Activated naive CD4-positive, alpha-beta T cell treated with anti-CD3 and anti-CD28 coated beads, Interleukin-2, amount 50 U/mL, for 72 hours (primary cell): Measurements from ENCODE around the gene OR2AG2. TPM values are rescaled to one million over a fixed set of nuclear protein-coding genes. Genes with fewer than 3 reads are reported as not detected.
"Not testable (repeated sequence)": the region's sequence is repeated elsewhere in the genome, so short reads cannot be mapped to it uniquely, and the experiment has no call there.

ENCODE experiments used
- ATAC-seq, 2 donors: fragments of 150-1000 bp; cut with Tn5 transposase; 2 replicates each; pipeline ENCODE4 v1.10.0; 2021; ENCODE audit warnings: mild to moderate bottlenecking in 2 of 2, moderate library complexity in 2 of 2
- DNase-seq, 2 donors: peaks; one replicate each; pipeline ENCODE4 v3.0.0; 2021 to 2022; ENCODE audit warnings: low spot score in 2 of 2
- H3K27ac Mint-ChIP-seq, 2 donors: one replicate each; pipeline ENCODE4 v1.8.0; 2022; ENCODE audit warnings: mild to moderate bottlenecking in 2 of 2, mixed read lengths in 2 of 2
- H3K36me3 Mint-ChIP-seq, 2 donors: one replicate each; pipeline ENCODE4 v1.8.0; 2022; ENCODE audit warnings: mixed read lengths in 2 of 2
- H3K9me3 Mint-ChIP-seq, 2 donors: one replicate each; pipeline ENCODE4 v1.8.0; 2022; ENCODE audit warnings: mixed read lengths in 2 of 2
- total RNA-seq, 2 donors: library from RNA; stranded (reverse); gene quantifications; one replicate each; pipeline ENCODE4 v1.2.3, GENCODE V29; 2022

OR2AG2 gene, protein sequence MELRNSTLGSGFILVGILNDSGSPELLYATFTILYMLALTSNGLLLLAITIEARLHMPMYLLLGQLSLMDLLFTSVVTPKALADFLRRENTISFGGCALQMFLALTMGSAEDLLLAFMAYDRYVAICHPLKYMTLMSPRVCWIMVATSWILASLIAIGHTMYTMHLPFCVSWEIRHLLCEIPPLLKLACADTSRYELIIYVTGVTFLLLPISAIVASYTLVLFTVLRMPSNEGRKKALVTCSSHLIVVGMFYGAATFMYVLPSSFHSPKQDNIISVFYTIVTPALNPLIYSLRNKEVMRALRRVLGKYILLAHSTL
- total RNA-seq = not detected

DNA sequence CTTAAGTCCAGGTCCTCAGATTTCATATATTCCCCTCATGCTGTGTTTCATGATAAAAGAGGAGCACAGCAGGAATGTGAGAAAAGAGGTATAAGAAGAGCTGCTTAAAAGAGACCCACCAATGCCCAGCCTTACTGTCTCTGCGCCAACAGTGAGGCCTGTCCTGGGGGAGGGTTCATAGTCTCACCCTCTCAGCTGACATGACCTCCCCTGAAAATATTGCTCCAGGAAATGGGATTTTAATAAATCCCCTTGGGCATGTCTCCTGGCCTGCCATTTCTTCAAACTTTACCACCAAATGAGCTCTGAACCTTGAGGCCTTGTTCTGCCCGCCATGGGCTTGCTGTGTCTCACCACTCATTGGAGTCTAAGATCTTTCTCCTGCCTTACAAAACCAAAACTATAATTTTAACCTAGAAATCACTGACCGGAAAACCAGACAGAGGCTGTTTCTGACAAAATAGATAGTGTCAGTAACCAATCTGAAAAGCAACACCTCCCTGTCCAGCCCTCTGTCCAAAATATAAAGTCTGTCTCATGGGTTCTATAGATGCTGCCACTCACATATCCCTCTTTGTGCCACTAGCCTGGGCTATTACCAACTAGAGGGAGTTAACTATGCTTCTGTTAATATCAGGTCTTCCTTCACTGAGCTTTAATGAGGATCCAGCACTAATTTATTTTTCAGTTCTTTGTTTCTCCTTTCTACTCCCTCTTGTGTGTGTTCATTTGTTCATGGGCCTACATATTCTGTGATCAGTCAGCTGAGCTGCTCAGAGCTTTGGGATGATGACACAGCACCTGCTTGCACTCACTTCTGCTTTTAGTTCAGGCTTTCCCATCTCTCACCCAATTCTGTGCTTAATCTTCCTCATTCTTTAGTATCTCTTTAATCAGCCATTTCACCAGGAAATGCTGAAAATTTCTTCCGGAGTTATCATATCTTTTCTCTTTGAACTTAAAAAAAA lies at the start of gene OR2AG2:
Gene OR2AG2, minus strand, starts transcription at position 51 of the 968 bp plus-strand sequence. CDS start 3,019 bp downstream, outside the sequence.
- H3K27ac Mint-ChIP-seq = no peak within 1 kb of the TSS
- H3K36me3 Mint-ChIP-seq = no peaks in the 10 kb centered on the region
- DNase-seq = no peak
- H3K9me3 Mint-ChIP-seq = no peaks in the 10 kb centered on the region
- no peak for ATAC-seq

DNA sequence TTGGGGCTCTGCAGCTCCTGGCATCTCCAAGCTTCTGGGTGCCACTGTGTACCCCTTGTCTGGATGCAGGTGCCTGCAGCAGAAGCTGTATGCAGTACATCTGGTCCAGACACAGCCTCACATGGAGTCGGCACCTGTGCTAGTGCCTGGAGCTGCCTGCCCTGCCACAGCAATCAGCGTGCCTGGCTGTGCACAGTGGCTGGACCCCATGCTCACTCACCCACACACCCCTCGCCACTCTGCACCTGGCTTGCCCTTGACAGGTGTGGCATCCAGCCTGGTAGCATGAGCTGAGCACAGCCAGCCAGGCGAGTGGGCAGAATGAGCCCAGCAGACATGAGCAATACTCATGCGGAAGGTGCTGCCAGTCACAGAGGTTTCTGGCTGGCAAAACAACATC lies 47.2 kb upstream of the OR2AG2 start:
- ATAC-seq (no peak), DNase-seq (no peak)
- Mint-ChIP-seq H3K27ac (no peak overlapping the region), H3K9me3 (no peaks in the 10 kb centered on the region), H3K36me3 (no peaks in the 10 kb centered on the region)

DNA sequence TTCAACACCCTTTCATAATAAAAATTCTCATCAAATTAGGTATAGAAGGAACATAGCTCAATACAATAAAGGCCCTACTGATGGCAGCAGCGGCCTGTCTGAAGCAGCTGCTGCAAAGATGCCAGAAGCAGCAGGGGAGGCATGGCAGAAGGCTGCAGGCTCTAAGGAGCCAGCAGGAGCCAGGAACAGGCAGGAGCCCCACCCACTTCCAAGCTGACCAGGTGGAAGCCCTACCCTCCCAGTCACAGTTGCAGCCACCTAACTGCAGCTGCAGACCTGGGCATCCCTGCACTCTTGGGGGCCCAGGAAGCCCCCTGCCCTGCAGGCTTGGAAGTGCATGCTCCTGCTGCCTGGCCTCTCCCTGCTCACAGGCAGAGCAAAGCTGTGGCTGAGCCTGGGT lies 45.9 kb upstream of the OR2AG2 start:
- Mint-ChIP-seq H3K9me3 (no peaks in the 10 kb centered on the region), H3K36me3 (no peaks in the 10 kb centered on the region), H3K27ac (no peak overlapping the region)
- DNase-seq = no peak
- ATAC-seq = no peak

DNA sequence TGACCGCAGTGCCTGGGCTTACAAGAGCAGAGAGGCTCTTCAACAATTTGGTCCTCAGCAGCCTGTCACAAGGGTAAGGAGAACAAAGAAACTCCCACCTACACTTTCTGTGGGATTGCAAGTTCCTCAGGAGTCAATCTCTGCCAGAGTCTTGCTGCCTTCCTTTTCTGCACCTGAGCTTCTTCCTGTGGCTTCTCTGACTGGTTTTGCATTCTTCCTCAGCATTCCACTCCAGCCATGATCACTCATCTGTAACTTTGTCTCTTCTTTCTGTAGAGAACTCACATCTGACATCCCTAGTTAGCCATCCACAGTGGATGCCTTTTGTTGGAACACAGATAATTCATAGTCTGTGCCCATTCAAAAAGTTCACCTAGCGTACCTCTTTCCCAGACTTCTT lies 41.9 kb upstream of the OR2AG2 start:
- H3K27ac Mint-ChIP-seq = no peak overlapping the region
- H3K36me3 Mint-ChIP-seq = no peaks in the 10 kb centered on the region
- no peak for DNase-seq
- no peaks in the 10 kb centered on the region for H3K9me3 Mint-ChIP-seq
- ATAC-seq = no peak

DNA sequence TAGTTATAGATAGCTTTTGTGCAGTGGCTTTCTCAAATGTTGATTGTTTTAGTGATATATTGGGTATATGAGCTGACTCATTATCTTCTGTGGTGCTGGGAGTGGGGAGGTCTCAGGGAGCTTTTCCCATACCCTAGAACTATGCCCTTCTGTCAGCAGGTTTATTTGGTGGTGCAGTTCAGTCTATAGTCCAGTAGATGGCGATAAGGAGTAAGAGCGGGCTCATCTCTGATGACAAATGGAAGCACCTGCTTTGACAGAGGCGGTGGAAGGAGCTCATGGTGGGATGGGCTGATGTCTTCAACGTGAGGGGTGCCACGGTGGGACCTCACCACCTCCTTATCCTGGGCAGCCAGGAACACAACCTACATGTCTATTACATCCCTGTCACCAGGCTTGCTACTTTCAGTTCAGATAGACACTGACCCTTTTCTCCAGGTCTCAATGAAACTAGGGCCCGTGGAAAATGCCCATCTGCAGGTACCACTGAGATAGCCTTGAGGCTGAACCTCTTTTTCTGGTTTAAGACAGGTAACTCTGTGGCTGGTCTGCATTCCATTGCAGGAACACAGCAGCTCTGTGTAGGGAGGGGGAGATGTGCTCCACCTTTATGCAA lies 40.7 kb upstream of the OR2AG2 start:
- DNase-seq (peak in 1 of 2 donors; percentile 47), ATAC-seq (peak; percentile 70 to 78)
- H3K36me3 Mint-ChIP-seq = no peaks in the 10 kb centered on the region
- no peaks in the 10 kb centered on the region for H3K9me3 Mint-ChIP-seq
- no peak overlapping the region for H3K27ac Mint-ChIP-seq

DNA sequence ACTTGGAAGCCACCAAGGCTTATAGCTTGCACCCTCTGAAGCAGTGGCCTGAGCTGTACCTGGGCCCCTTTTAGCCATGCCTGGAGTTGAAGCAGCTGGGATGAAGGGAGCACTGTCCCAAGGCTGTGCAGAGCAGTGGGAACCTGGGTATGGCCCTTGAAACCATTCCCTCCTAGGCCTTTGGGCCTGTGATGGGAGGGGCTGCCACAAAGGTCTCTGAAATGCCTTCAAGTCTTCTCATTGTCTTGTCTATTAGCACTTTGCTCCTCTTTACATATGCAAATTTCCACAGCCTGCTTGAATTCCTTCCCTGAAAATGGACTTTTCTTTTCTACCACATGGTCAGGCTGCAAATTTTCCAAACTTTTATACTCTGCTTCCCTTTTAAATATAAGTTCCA lies 29.3 kb upstream of the OR2AG2 start:
- peaks cover 9 to 12% of the 10 kb centered on the region in 2 donors for H3K9me3 Mint-ChIP-seq
- not testable (repeated sequence) for ATAC-seq, DNase-seq, H3K27ac Mint-ChIP-seq
- H3K36me3 Mint-ChIP-seq = peaks cover 7 to 11% of the 10 kb centered on the region in 2 donors

DNA sequence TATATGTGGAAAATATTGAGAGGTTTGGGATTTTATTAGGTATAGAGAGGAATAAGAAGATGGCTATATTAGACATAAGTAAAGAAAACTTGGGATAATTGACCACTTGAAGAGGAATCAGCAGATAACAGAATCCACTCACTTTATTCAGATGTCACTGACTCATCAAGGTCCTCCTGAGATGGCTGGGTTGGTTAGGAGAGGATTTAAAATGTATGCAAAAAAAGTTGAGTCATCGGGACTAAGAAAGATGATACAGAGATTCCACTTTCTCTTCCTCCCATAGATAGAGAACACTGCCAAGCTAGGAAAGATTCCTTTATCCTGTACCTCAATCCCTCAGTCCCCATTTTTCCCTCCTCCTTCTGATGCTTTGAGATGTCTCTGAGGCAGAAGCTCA lies 27.6 kb upstream of the OR2AG2 start, which contains the start of gene OR6A2:
Gene OR6A2, minus strand, starts transcription at position 288 of the 400 bp plus-strand sequence. CDS start 3,981 bp downstream, outside the sequence.
- ATAC-seq = peak in 1 of 2 donors; percentile 33
- Mint-ChIP-seq H3K9me3 (peaks cover 9 to 12% of the 10 kb centered on the region in 2 donors), H3K27ac (no peak within 1 kb of the TSS), H3K36me3 (peaks cover 7 to 11% of the 10 kb centered on the region in 2 donors)
- DNase-seq = no peak

DNA sequence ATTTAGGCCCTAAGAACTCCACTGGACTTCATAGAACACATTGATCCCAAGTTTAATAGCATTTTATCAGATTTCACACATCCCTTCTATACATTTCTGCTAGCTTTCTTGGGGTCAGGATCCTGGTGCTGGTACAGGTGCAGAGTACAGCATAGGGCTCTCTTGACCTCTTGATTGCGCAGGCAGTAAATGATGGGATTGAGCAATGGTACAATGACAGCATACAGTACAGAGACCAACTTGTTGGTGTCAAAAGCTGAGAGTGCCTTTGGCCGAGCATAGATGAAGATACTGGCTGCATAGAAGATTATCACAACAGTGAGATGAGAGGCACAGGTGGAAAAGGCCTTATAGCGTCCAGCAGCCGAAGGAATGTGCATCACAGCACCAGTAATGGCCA lies 22.9 kb upstream of the OR2AG2 start:
- Mint-ChIP-seq H3K9me3 (no peaks in the 10 kb centered on the region), H3K36me3 (no peaks in the 10 kb centered on the region), H3K27ac (no peak overlapping the region)
- no peak for ATAC-seq
- no peak for DNase-seq

DNA sequence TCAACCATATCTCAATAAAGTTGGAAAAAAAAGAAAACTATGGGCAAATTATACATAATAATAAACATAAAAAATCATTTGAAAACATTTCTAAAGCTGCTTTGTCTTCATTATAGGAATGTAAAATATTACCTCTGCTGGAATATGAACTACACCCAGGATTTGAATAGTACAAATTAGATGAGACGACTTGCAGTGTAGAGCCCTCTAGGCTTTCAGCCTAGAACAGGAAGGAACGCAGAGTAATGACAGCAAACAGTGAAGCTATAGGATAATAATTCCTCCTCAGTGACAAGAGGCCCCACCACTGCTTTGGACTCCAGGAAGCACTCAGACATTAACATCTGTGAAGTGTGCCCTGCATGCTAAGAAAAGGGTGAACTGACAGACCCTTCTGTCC lies 18.8 kb upstream of the OR2AG2 start:
- Mint-ChIP-seq H3K36me3 (no peaks in the 10 kb centered on the region), H3K9me3 (no peaks in the 10 kb centered on the region), H3K27ac (no peak overlapping the region)
- DNase-seq = no peak
- ATAC-seq = no peak

DNA sequence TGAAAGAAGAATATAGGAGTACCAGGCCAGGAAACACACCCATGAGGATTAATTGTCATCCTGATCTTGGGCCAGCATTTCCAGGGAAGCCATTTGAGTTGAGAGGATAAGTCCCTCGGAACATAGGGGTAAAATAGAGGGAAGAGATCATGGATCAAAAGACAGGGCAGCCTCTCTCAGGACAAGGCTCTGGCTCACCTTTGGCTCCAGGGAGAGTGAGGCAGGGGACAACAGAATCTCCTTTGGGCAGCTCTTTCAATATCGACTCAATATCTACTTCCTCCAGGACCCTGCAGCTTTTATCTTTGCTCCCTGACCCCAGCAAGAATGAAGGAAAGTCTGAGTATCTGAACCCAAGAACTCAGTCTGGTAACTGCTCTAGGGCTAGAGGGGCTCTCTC lies 10.9 kb upstream of the OR2AG2 start, which contains the start of gene OR2AG1:
Gene OR2AG1, plus strand, starts transcription at position 301 of the 400 bp plus-strand sequence. CDS start 2,018 bp downstream, outside the sequence.
- Mint-ChIP-seq H3K9me3 (no peaks in the 10 kb centered on the region), H3K27ac (no peak within 1 kb of the TSS), H3K36me3 (no peaks in the 10 kb centered on the region)
- no peak for ATAC-seq
- no peak for DNase-seq

DNA sequence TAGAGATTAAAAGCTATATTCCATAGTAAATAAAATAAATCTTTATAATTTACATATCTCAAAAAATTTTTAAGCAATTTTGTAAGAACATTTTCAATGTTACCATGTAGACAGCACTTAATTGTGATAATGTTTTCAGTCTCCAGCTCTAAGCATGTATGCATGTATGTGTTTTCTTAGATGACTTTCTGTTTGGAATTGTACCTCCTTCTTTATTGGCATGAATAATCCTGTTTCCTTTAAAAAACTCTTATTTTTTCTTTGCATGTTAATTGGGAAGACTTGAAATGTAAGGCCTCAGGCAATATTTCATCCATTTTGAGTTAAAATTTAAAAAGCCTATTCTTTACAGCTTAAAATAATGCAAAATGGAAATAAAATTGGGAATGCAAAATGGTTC lies 9.1 kb upstream of the OR2AG2 start:
- Mint-ChIP-seq H3K27ac (no peak overlapping the region), H3K36me3 (no peaks in the 10 kb centered on the region), H3K9me3 (no peaks in the 10 kb centered on the region)
- ATAC-seq (no peak), DNase-seq (no peak)

DNA sequence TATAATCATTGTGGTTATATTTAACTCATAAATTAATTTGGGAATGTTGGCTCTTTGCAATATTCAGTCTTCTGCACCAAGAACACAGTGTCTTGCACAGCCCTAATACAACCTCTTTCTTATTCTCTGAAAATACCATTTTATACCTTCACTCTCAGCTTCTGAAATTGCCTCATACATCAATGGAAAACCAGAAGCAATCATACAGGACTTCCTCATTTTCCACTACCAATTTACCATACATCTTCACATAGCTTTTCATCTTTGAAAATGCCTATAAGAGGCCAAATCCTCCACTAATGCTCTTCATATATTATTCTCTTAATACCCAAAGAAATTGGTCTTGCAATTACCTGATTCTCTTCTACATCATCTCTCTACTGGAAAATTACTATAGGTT lies 6.7 kb upstream of the OR2AG2 start:
- Mint-ChIP-seq H3K27ac (no peak overlapping the region), H3K36me3 (no peaks in the 10 kb centered on the region), H3K9me3 (no peaks in the 10 kb centered on the region)
- DNase-seq (no peak), ATAC-seq (no peak)

DNA sequence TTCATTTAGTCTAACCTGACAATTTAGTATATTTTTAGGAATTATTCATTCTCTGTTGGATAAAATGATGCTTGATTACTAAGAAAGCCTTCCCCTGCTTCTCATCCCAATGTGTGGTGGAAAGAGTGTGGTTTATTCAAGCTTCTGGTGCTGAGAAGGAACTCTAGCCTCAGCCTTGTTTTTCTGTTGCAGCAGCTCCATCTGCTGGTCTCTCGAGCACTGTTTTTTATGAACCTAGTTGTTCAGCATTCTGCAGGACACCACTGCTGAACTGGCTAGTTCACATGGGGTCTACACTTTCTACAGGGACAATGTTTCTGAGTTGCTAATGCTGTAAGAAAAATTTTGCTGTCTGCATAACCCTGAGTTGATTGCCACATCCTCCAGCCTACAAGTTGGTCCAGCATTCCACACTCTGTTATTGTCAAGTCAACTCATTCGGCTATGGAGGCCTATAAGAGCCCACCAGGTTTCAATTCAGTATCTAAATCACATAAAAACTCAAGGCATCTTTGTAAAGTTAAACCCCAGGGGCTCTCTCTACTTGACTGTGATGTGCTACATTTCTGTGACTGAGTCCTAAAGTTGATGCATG lies 14.3 kb downstream of the OR2AG2 start:
- DNase-seq (peak in 1 of 2 donors; percentile 42), ATAC-seq (peak; percentile 81 to 82)
- no peaks in the 10 kb centered on the region for H3K36me3 Mint-ChIP-seq
- no peaks in the 10 kb centered on the region for H3K9me3 Mint-ChIP-seq
- no peak overlapping the region for H3K27ac Mint-ChIP-seq

DNA sequence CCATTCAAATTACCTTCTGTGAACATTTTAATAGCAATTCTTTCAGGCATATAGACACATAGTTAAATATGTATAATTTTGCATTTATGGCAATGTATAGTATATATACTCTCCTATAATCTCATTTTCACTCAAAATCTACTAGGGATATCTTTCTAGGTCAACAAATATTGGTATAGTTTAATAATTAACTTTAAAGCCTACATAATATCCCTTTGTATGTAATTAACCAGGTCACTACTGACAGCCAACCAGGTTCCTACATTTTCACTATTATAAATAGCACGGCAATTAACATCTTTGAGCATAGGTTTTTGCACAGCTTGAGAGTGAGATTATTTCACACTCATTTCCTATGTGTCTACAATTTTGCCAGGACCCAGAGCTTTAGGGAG lies 15.8 kb downstream of the OR2AG2 start:
- Mint-ChIP-seq H3K9me3 (peaks cover 0 to 2% of the 10 kb centered on the region in 2 donors), H3K27ac (no peak overlapping the region), H3K36me3 (peaks cover 0 to under 1% of the 10 kb centered on the region in 2 donors)
- DNase-seq = no peak
- no peak for ATAC-seq

DNA sequence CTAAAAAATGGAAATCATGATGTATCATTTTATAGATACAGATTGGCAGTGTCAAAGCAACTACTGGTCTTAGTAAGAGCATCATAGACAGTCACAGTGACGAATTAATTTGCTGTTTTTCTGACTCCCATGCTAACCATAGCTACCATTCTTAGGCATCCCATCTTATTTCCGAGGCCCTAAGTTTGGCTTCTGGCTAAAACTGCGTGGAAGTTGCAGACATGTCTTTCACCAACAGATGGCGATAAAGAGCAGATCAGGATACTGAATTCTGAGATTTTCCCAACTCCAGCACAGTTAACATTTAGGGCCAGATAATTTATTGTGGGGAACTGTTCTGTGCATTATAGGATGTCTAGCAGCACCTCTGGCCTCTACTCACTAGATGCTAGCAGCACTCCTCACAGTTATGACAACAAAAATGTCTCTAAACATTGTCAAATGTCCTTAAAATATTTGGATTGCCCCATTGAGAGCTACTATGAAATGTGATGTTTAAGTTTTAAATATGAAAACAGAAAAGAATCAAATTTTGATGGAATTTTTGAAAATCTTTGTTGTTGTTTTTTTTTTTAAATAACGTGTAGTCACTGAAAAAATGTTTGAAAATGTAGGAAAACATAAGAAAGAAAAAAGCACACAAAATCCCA lies 16.3 kb downstream of the OR2AG2 start:
- DNase-seq (peak in 1 of 2 donors; percentile 62), ATAC-seq (peak; percentile 62)
- peaks cover 0 to 5% of the 10 kb centered on the region in 2 donors for H3K36me3 Mint-ChIP-seq
- no peak overlapping the region for H3K27ac Mint-ChIP-seq
- H3K9me3 Mint-ChIP-seq = peaks cover 0 to 5% of the 10 kb centered on the region in 2 donors

DNA sequence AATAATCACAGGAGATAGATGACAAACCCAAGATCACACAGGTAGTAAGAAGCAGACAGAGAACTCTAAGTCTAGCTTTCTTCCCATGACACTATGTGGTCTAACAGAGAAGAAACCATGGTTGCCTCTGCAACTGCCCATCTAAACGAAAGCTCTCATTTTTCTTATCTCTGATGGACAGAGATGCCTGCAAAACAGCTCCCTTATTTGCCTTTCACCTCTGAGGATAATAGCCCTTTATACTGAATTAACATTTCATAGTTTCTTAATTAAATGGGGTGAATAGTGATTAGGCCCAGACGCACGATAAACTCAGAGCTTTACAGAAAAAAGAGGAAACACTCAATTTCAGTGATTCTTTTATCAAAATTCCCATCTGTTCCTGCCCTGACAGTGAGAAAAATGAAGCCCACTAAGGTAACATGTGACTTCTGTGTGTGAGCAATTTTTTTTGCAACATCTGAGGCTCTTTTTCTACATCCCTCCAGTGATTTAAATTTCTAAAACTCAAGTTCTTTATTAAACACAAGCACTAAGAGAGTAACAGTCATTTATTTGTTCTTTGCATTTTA lies 24.6 kb downstream of the OR2AG2 start:
- ATAC-seq = peak; percentile 27 to 34
- peaks cover 0 to 5% of the 10 kb centered on the region in 2 donors for H3K36me3 Mint-ChIP-seq
- no peak for DNase-seq
- peaks cover 0 to 5% of the 10 kb centered on the region in 2 donors for H3K9me3 Mint-ChIP-seq
- H3K27ac Mint-ChIP-seq = no peak overlapping the region
